LNCAP (cell line): ENCODE data around the gene TSPYL4.

Source experiments
- TF ChIP-seq, protein P1 (sequence below): fragments of 450-650 bp; IDR thresholded peaks from 2 replicates; pipeline ENCODE4 v1.5.1; 2017; ENCODE audit warnings: mild to moderate bottlenecking

TSPYL4 gene

DNA sequence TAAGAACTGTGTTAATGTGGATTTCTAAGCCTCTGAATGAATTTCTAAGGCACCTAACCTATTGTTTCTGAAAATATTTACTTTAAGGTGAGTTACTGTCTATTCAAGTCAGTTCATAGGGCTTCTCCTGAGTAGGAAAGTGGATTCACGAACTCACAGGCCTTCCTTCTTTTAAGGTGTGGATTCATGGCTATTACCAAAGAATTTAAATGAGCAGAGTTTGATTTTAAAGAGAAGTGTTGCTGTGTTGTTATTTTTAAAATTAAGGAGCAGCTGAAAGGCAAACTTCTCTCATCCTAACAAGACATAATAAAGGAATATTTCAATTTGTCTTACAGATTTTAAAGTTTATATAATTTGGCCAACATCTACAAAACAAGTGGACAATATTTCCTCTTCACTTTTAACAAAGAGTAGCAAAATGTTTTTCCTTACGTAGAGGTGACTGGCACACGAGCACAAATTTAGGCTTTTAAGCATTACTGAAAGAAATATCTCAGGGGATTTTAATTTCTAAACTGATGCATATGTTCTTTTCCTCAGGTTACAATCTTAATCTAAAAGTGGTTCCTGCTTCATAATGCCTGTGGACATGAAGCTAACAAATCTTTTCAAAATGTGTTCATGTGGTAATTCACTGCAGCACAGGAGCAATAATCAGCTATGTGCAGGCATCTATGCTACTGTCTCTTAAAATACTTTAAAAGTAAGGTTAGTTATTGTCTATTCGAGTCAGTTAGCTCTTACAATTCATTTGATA is 602 bp upstream of the TSPYL4 start:
- TF ChIP-seq, protein P1, sequence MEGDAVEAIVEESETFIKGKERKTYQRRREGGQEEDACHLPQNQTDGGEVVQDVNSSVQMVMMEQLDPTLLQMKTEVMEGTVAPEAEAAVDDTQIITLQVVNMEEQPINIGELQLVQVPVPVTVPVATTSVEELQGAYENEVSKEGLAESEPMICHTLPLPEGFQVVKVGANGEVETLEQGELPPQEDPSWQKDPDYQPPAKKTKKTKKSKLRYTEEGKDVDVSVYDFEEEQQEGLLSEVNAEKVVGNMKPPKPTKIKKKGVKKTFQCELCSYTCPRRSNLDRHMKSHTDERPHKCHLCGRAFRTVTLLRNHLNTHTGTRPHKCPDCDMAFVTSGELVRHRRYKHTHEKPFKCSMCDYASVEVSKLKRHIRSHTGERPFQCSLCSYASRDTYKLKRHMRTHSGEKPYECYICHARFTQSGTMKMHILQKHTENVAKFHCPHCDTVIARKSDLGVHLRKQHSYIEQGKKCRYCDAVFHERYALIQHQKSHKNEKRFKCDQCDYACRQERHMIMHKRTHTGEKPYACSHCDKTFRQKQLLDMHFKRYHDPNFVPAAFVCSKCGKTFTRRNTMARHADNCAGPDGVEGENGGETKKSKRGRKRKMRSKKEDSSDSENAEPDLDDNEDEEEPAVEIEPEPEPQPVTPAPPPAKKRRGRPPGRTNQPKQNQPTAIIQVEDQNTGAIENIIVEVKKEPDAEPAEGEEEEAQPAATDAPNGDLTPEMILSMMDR = no peak

DNA sequence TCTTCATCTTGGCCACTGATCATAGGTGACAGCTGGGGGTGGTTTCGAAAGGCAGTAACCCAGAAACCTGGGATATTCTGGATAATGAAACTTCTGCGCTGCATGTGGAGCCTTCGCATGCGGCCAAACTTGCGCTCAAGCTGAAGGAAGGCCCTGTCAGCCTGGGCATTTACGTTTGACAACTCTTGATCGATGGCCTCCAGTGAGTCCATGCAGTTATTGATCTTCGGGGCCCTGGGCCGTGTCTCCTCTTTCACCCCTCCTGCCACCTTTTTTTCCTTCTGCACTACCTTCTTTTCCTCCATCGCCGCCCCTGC is 729 bp downstream of the TSPYL4 start:
- TF ChIP-seq, protein P1 = no peak

DNA sequence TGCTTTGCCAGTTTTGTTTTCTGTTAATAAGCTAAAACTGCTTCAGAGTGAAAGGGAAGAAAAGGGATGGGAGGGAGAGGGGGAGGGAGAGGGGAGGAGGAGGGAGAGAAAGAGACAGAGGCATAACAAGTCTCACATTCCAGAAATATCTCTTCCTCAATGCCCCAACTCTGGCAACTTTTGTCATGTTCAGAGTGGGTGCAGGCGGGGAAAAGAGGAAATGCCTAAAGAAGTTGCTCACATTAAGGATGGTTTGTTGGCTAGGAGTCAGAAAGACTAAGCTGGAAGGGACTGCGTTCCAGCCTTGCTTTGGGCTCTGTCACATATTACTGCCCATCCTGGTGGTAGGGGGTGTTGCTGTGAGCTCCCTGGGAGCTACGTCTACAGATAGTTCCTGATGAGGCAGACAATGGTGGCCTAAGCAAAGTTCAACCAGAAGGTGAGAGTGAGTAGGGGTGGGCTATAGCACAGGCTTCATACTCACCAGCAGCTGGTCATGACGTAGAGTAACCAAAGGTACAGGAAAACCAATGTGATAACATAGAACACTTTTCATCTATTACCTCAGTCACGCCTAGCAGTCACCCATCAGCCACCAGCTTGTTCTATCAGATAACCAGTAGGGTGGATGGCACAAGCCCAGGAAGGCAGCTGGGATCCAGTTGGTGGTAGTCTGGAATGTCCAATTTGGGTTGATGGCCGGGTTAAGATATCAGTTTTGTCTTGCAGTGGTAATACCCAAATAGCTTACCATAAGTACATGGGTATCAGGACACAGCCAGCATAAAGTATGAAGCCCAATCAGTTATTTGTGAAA is 2.1 kb downstream of the TSPYL4 start:
- TF ChIP-seq, protein P1 = no peak

DNA sequence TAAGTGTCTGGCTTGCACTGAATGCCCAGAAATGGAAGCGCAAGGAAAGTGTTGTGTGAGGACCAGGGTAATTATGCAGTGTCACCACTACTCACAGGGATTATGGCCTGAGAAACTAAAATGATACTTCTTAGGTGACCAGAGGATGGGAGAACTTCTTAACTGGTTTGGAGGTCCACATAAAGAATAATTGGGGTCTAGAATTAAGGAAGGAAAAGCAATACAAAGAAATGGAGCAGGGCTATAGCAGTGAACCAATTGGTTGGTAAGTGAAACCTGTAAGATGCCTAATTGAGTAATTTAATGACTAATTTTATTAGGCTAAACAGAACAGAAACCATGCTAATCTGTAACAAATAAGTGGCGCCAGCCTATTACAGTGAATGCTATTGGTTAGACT is 5.3 kb downstream of the TSPYL4 start:
- TF ChIP-seq, protein P1 = no peak

DNA sequence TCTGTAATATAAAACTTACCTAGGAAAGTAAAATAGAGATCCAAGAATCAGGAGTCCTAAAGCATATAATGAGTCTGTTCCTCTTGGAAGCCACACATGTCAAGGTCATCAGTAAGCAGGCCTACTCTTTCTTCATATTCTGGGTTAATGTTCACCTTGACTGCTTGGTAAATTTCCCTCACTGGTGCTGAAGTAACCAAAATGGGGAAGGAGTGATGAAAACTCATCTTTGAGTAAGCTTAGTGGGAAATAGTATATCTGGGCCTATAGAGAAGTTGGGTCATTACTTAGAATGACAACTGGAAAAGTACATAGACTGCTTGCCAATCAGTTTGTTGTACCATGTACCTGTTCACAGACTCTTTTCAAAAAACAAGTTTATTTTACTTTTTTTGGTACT is 6.6 kb downstream of the TSPYL4 start:
- TF ChIP-seq, protein P1 = no peak

DNA sequence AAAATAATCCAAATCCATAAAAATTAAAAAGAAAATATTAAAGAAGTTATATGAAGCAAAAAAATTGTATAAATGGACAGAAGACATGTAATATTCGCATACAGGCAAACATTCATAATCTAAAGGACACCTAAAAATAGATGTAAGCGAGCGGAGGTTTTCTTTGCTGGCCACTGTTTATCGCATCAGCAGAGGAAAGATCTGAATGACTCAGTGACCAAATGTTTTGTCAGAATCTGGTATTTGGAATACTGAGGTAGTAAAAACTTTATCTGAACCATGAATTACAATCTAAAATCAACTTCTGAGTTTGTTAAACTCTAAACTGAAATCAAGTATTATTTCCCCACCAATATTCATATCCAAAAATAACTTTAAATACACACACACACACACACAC is 7.8 kb downstream of the TSPYL4 start:
- TF ChIP-seq, protein P1 = no peak

DNA sequence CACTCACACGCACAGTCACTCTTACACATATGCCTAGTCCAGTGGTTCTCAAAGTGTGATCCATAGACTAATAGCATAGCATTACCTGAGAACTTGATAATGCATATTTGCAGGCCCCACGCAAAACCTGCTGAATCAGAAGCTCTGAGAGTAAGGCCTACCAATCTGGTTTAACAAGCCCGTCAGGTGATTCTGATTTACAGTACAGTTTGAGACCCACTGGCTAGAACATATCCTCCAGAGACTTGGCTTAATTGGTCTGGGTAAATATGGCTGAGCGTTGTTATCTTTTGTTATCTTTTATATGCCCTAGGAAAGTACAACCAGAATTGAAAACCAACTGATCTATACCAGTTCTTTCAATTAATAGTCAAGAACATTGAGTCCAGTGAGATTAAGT is 9.6 kb downstream of the TSPYL4 start:
- TF ChIP-seq, protein P1 = no peak
